H1 (cell line): Measurements from ENCODE around the gene GINS2. TPM values are rescaled to one million over a fixed set of nuclear protein-coding genes. Genes with fewer than 3 reads are reported as not detected.
A peak's percentile ranks its signal among the peaks of the same experiment; 100 is the strongest.

Experiments
- CTCF ChIA-PET: fragments of 300-600 bp; sonication (Branson Sonifier 250); formaldehyde crosslinking; loops from one replicate; lab custom pipeline; 2021; ENCODE audit not compliant: partially characterized antibody; lab: Charles Lee
- POLR2A ChIA-PET: fragments of 300-600 bp; sonication (Branson Sonifier 250); formaldehyde crosslinking; loops from one replicate; lab custom pipeline; 2021; ENCODE audit warnings: inconsistent platforms; ENCODE audit not compliant: partially characterized antibody; lab: Charles Lee
- DNase-seq, 2 experiments: peaks; one replicate each; pipeline versions ENCODE4 v3.0.0 to v3.0.0-alpha.2; 2010 to 2022; ENCODE audit warnings: low spot score in 2 of 2, low read depth in 1 of 2, mixed read lengths in 1 of 2
- FAIRE-seq: peaks from 2 replicates; lab custom pipeline; 2011; peaks lifted over from hg19 to GRCh38; lab: Jason Lieb, UNC
- H2AFZ ChIP-seq: 2 replicates; pipeline ENCODE4 v1.8.1; 2012; ENCODE audit warnings: low read length, inconsistent platforms
- H2AK5ac ChIP-seq: 2 replicates; pipeline ENCODE4 v1.6.1; 2013; ENCODE audit warnings: low read depth, low read length
- H2BK120ac ChIP-seq: replicated peaks from 2 replicates; pipeline ENCODE3; 2013; ENCODE audit warnings: low read depth, low read length, inconsistent platforms
- H2BK12ac ChIP-seq: 2 replicates; pipeline ENCODE4 v1.6.1; 2013; ENCODE audit warnings: low read depth, low read length
- H2BK15ac ChIP-seq: 2 replicates; pipeline ENCODE4 v1.6.1; 2013; ENCODE audit warnings: low read length
- H2BK20ac ChIP-seq: 2 replicates; pipeline ENCODE4 v1.6.1; 2013; ENCODE audit warnings: low read length
- H2BK5ac ChIP-seq: 2 replicates; pipeline ENCODE4 v1.6.1; 2013; ENCODE audit warnings: low read depth, low read length
- H3K14ac ChIP-seq: 2 replicates; pipeline ENCODE4 v1.6.1; 2013; ENCODE audit warnings: inconsistent platforms; ENCODE audit not compliant: insufficient read length
- H3K18ac ChIP-seq: 2 replicates; pipeline ENCODE4 v1.6.1; 2013; ENCODE audit warnings: low read length; ENCODE audit errors: extremely low read depth
- H3K23ac ChIP-seq: 2 replicates; pipeline ENCODE4 v1.6.1; 2013; ENCODE audit warnings: inconsistent platforms; ENCODE audit not compliant: insufficient read length
- H3K23me2 ChIP-seq: 2 replicates; pipeline ENCODE4 v1.6.1; 2013; ENCODE audit warnings: low read depth, low read length
- H3K27ac ChIP-seq: 2 replicates; pipeline ENCODE4 v1.6.1; 2011; ENCODE audit warnings: low read depth, low read length, inconsistent platforms
- H3K27me3 ChIP-seq, 4 experiments: replicated peaks in 1 of 4; 1 replicate in 1 of 4; 2 replicates in 3 of 4; pipeline versions ENCODE4 v1.6.1 to v1.8.1; 2011 to 2013; ENCODE audit warnings: low read length in 3 of 4, mild to moderate bottlenecking in 3 of 4, inconsistent platforms in 2 of 4, mixed read lengths in 2 of 4, moderate library complexity in 1 of 4; ENCODE audit not compliant: control insufficient read depth in 3 of 4, insufficient read depth in 3 of 4; ENCODE audit errors: extremely low read depth in 1 of 4
- H3K36me3 ChIP-seq, 4 experiments: 2 replicates each; pipeline versions ENCODE4 v1.6.1 to v1.8.1; 2011 to 2013; ENCODE audit warnings: mild to moderate bottlenecking in 4 of 4, low read length in 3 of 4, moderate library complexity in 2 of 4, control low read depth in 1 of 4, inconsistent platforms in 1 of 4; ENCODE audit not compliant: insufficient read depth in 4 of 4, control insufficient read depth in 2 of 4
- H3K4ac ChIP-seq: replicated peaks from 2 replicates; pipeline ENCODE3; 2013; ENCODE audit warnings: low read length, low read depth, mixed read lengths, inconsistent platforms; ENCODE audit not compliant: insufficient read length
- H3K4me1 ChIP-seq, 4 experiments: replicated peaks in 1 of 4; 1 replicate in 1 of 4; 2 replicates in 3 of 4; pipeline versions ENCODE4 v1.6.1 to v1.8.1; 2011 to 2013; ENCODE audit warnings: low read length in 3 of 4, inconsistent platforms in 2 of 4, mixed read lengths in 1 of 4; ENCODE audit not compliant: insufficient read depth in 4 of 4, control insufficient read depth in 3 of 4
- H3K4me2 ChIP-seq, 2 experiments: 2 replicates each; pipeline versions ENCODE4 v1.6.1 to v1.8.1; 2011 to 2013; ENCODE audit warnings: low read depth in 2 of 2, low read length in 2 of 2, control low read depth in 1 of 2, inconsistent platforms in 1 of 2, mild to moderate bottlenecking in 1 of 2; ENCODE audit not compliant: insufficient read depth in 1 of 2
- H3K4me3 ChIP-seq, 4 experiments: fragments of 200-600, 300-600 bp in 1 of 4; sonication (generic), shearing (Covaris generic), sonication (Bioruptor Twin) in 1 of 4; 2 replicates each; pipeline versions ENCODE4 v1.5.1 to v1.8.1; 2011 to 2016; ENCODE audit warnings: low read length in 4 of 4, low read depth in 3 of 4, control low read depth in 2 of 4, inconsistent platforms in 2 of 4, mild to moderate bottlenecking in 2 of 4, mixed read lengths in 1 of 4, moderate library complexity in 1 of 4; ENCODE audit not compliant: insufficient read depth in 2 of 4; ENCODE audit errors: extremely low read depth in 1 of 4
- H3K56ac ChIP-seq: replicated peaks from 2 replicates; pipeline ENCODE3; 2013; ENCODE audit warnings: low read depth, mild to moderate bottlenecking, mixed read lengths, low read length, inconsistent platforms; ENCODE audit not compliant: insufficient read length
- H3K79me1 ChIP-seq: 2 replicates; pipeline ENCODE4 v1.6.1; 2013; ENCODE audit warnings: low read depth, low read length, control low read depth
- H3K79me2 ChIP-seq, 2 experiments: 2 replicates each; pipeline versions ENCODE4 v1.6.1 to v1.8.1; 2012 to 2013; ENCODE audit warnings: low read length in 2 of 2, mild to moderate bottlenecking in 2 of 2, inconsistent platforms in 1 of 2; ENCODE audit not compliant: insufficient read depth in 2 of 2, control insufficient read depth in 1 of 2
- H3K9ac ChIP-seq, 4 experiments: replicated peaks in 1 of 4; 1 replicate in 1 of 4; 2 replicates in 3 of 4; pipeline versions ENCODE4 v1.6.1 to v1.8.1; 2011 to 2013; ENCODE audit warnings: low read depth in 3 of 4, low read length in 3 of 4, control low read depth in 2 of 4, mild to moderate bottlenecking in 2 of 4, moderate library complexity in 2 of 4, inconsistent platforms in 1 of 4; ENCODE audit errors: extremely low read depth in 1 of 4
- H3K9me3 ChIP-seq, 2 experiments: 2 replicates each; pipeline versions ENCODE4 v1.6.1 to v1.8.1; 2012 to 2013; ENCODE audit warnings: mild to moderate bottlenecking in 2 of 2, moderate library complexity in 2 of 2, control low read depth in 1 of 2, inconsistent platforms in 1 of 2, low read depth in 1 of 2, low read length in 1 of 2, mixed read lengths in 1 of 2; ENCODE audit not compliant: insufficient read depth in 2 of 2
- H4K20me1 ChIP-seq, 2 experiments: replicated peaks in 1 of 2; 2 replicates each; pipeline versions ENCODE3 to v1.8.1; 2011 to 2013; ENCODE audit warnings: inconsistent platforms in 2 of 2, low read length in 2 of 2, mild to moderate bottlenecking in 1 of 2; ENCODE audit not compliant: insufficient read depth in 2 of 2, control insufficient read depth in 1 of 2
- H4K5ac ChIP-seq: 2 replicates; pipeline ENCODE4 v1.6.1; 2013; ENCODE audit warnings: low read length, low read depth, mixed read lengths, inconsistent platforms; ENCODE audit not compliant: insufficient read length
- H4K8ac ChIP-seq: 2 replicates; pipeline ENCODE4 v1.8.0; 2013; ENCODE audit warnings: mild to moderate bottlenecking, moderate library complexity, low read length, inconsistent platforms; ENCODE audit not compliant: insufficient read depth; ENCODE audit errors: extremely low read depth
- H4K91ac ChIP-seq: replicated peaks from 2 replicates; pipeline ENCODE3; 2013; ENCODE audit warnings: low read length, mixed read lengths, inconsistent platforms; ENCODE audit not compliant: insufficient read length
- BCL11A ChIP-seq, 2 experiments: IDR thresholded peaks; one replicate each; pipeline ENCODE4 v1.6.1; 2011; ENCODE audit warnings: low read depth in 2 of 2, low read length in 2 of 2, mild to moderate bottlenecking in 2 of 2
- CBX5 ChIP-seq: fragments of 300-800, 300-1000 bp; sonication (generic); IDR thresholded peaks from 2 replicates; pipeline ENCODE4 v1.7.1; 2016; ENCODE audit warnings: antibody characterized with exemption, low read length, low read depth
- CHD1 ChIP-seq: IDR thresholded peaks from 2 replicates; pipeline ENCODE4 v1.6.1; 2012; ENCODE audit warnings: low read depth, low read length, improper control_type of control experiment
- EZH2 ChIP-seq: fragments of 200-600 bp; sonication (generic); IDR thresholded peaks from 2 replicates; pipeline ENCODE4 v1.7.1; 2012; ENCODE audit warnings: low read depth, mild to moderate bottlenecking, moderate library complexity, low read length, inconsistent platforms; ENCODE audit not compliant: severe bottlenecking
- GABPA ChIP-seq: IDR thresholded peaks from 2 replicates; pipeline ENCODE4 v1.6.1; 2011; ENCODE audit warnings: mild to moderate bottlenecking, low read length, moderate library complexity, borderline replicate concordance; ENCODE audit not compliant: insufficient read depth
- KDM1A ChIP-seq: fragments of 200-600, 300-600 bp; sonication (generic); IDR thresholded peaks from 2 replicates; pipeline ENCODE4 v1.7.1; 2016; ENCODE audit warnings: mild to moderate bottlenecking, low read length, borderline replicate concordance
- NANOG ChIP-seq: IDR thresholded peaks from 2 replicates; pipeline ENCODE4 v1.6.1; 2011; ENCODE audit warnings: low read length, low read depth, mild to moderate bottlenecking, inconsistent platforms; ENCODE audit not compliant: insufficient read depth, poor library complexity, severe bottlenecking
- RFX5 ChIP-seq: IDR thresholded peaks from 2 replicates; pipeline ENCODE4 v1.6.1; 2011; ENCODE audit warnings: low read depth, low read length, improper control_type of control experiment, borderline replicate concordance
- SIN3A ChIP-seq, 2 experiments: IDR thresholded peaks in 1 of 2; conservative IDR thresholded peaks in 1 of 2; 2 replicates each; pipeline ENCODE4 v1.6.1; 2011 to 2012; ENCODE audit warnings: low read length in 2 of 2, improper control_type of control experiment in 1 of 2, low read depth in 1 of 2, mild to moderate bottlenecking in 1 of 2
- SP2 ChIP-seq: IDR thresholded peaks from 2 replicates; pipeline ENCODE4 v1.6.1; 2012; ENCODE audit warnings: mild to moderate bottlenecking, low read length, inconsistent platforms
- TBP ChIP-seq: IDR thresholded peaks from 2 replicates; pipeline ENCODE4 v1.6.1; 2011; ENCODE audit warnings: low read depth, low read length, improper control_type of control experiment
- WGBS, 2 experiments: shearing (Covaris generic) in 1 of 2; methylation state at CpG; one replicate each; pipeline versions ENCODE4 v1.1.6 to v1.1.7; 2013 to 2015; ENCODE audit warnings: low lambda C conversion rate in 2 of 2, mixed read lengths in 2 of 2, inconsistent platforms in 1 of 2, low coverage in 1 of 2, missing lambda C conversion rate in 1 of 2; ENCODE audit not compliant: insufficient replicate concordance in 2 of 2, insufficient coverage in 1 of 2, insufficient read length in 1 of 2; ENCODE audit errors: extremely low coverage in 1 of 2, missing lambda C conversion rate in 1 of 2; 5-methylcytosine and 5-hydroxymethylcytosine counted together
- polyA plus RNA-seq, 7 experiments: library from polyadenylated mRNA; depleted of rRNA in 3 of 7; stranded (reverse) in 5 of 7; unstranded in 2 of 7; fragments of >200 nt in 5 of 7; fragments of 200-250 nt in 2 of 7; gene quantifications; 1 replicate in 5 of 7; 2 replicates in 1 of 7; 4 replicates in 1 of 7; pipeline versions ENCODE4 v1.2.1 to v1.2.3, GENCODE V29; 2011 to 2013; ENCODE audit warnings: missing spikeins in 2 of 7, mixed read lengths in 2 of 7
- total RNA-seq: library from RNA; stranded (reverse); fragmentation: NEBNext Ultra II Directional; extraction: Animal tissue kit (Norgen Biotek cat#: 25700); gene quantifications from 2 replicates; pipeline ENCODE4 v1.2.1, GENCODE V29; 2021

The GINS2 gene
- total and polyA plus RNA-seq, 2 of the 8 experiments (the other 6 are each of a cell fraction or from before 2014, with no cell fraction given) = 29.4 to 59.1 TPM

GRCh38 chr16:85660843-85661739, 27.7 kb downstream of the GINS2 start:
- Histone ChIP-seq H4K5ac (no peak overlapping the region), H3K27ac (no peak overlapping the region), H3K4me3 (no peak overlapping the region), H2AFZ (no peak overlapping the region), H3K27me3 (no peaks in the 10 kb centered on the region), H2AK5ac (no peak overlapping the region), H2BK20ac (no peak overlapping the region), H2BK120ac (no peak overlapping the region), H3K4me1 (no peaks in the 10 kb centered on the region; a peak in 1 of 7 replicates), H3K23ac (no peak overlapping the region), H3K14ac (no peak overlapping the region), H3K56ac (no peak overlapping the region), H3K18ac (no peak overlapping the region), H4K91ac (no peak overlapping the region), H3K9me3 (no peaks in the 10 kb centered on the region), H2BK12ac (no peak overlapping the region), H3K4me2 (no peak overlapping the region), H3K9ac (no peak overlapping the region; a peak in 1 of 7 replicates), H2BK5ac (no peak overlapping the region), H4K20me1 (peaks cover 18 to 30% of the 10 kb centered on the region in 2 experiments), H3K36me3 (peaks cover 41 to 82% (median 68%) of the 10 kb centered on the region in 4 experiments), H3K23me2 (no peaks in the 10 kb centered on the region), H3K79me1 (no peaks in the 10 kb centered on the region; the same call in 1 of the 2 replicates), H4K8ac (peak overlapping the region; percentile 82; the same call in 1 of the 2 replicates), H2BK15ac (no peak overlapping the region), H3K4ac (no peak overlapping the region), H3K79me2 (no peaks in the 10 kb centered on the region)
- FAIRE-seq = no peak
- DNase-seq = no peak
- ChIA-PET POLR2A (interaction anchor here (0.8 to 1.9 kb wide), 2 partner anchors 11 to 14 kb away, joined by 3 to 7 read pairs; no protein-coding TSS in a partner anchor), CTCF (interaction anchor here (0.9 to 16.9 kb wide), 12 partner anchors 17 to 91 kb away, joined by 3 to 248 read pairs (median 6); partner anchors contain the start of gene GINS2)
- WGBS, 2 experiments = 94% methylated on average over 28 of the region's 42 CpGs; no CpG with 5 or more reads in 1 of the 2 experiments
- TF ChIP-seq RFX5 (no peak), KDM1A (no peak), SIN3A (conservative IDR thresholded peaks at IDR 0.05 in 1 of 2, IDR thresholded peaks at IDR 0.05 in 1 of 2; ENCODE audit: low read depth in 1 of 2, low read length in 2 of 2) (no peak), SP2 (no peak), CBX5 (no peak), TBP (no peak), GABPA (no peak), NANOG (no peak), EZH2 (no peak), BCL11A (IDR thresholded peaks at IDR 0.05; ENCODE audit: low read depth in 2 of 2, low read length in 2 of 2) (no peak), CHD1 (no peak)
